ENCODE measurements around the gene GNG14. TPM values are rescaled to one million over a fixed set of nuclear protein-coding genes. Genes with fewer than 3 reads are reported as not detected.

The GNG14 gene
- total RNA-seq, 1 experiment from 2014 or later = not detected

GRCh38 chr19:12706332-12706718 is 18.5 kb downstream of the GNG14 start:
- no peak overlapping the region for H3K27ac ChIP-seq (ENCODE audit: low read depth, low read length)
- no peak overlapping the region for H3K4me2 ChIP-seq (ENCODE audit: low read length)
- intact Hi-C loops (cut with micrococcal nuclease) = no loop called here
- TF ChIP-seq JUND (IDR thresholded peaks at IDR 0.05) (no peak), FOSL1 (IDR thresholded peaks at IDR 0.05; ENCODE audit: low read depth) (no peak), EZH2phosphoT487 (IDR thresholded peaks at IDR 0.05; ENCODE audit: borderline replicate concordance) (no peak), CTCF (IDR thresholded peaks at IDR 0.05 in 2 of 3, conservative IDR thresholded peaks at IDR 0.05 in 1 of 3; ENCODE audit: borderline replicate concordance in 1 of 3, insufficient read depth in 1 of 3, low read depth in 2 of 3, low read length in 2 of 3) (no peak), YY1 (IDR thresholded peaks at IDR 0.05; ENCODE audit: extremely low read depth, insufficient replicate concordance, low read depth, low read length) (no peak), CBX3 (IDR thresholded peaks at IDR 0.05; ENCODE audit: low read depth) (no peak), SRF (IDR thresholded peaks at IDR 0.05; ENCODE audit: low read depth) (no peak), ELF1 (IDR thresholded peaks at IDR 0.05; ENCODE audit: borderline replicate concordance, low read depth) (no peak), ZBTB33 (IDR thresholded peaks at IDR 0.05; ENCODE audit: extremely low read depth, insufficient replicate concordance, low read length) (no peak), RAD21 (IDR thresholded peaks at IDR 0.05; ENCODE audit: low read depth) (no peak), ZNF274 (IDR thresholded peaks at IDR 0.05; ENCODE audit: low read depth, low read length) (no peak), ATF3 (IDR thresholded peaks at IDR 0.05) (no peak), POLR2A (IDR thresholded peaks at IDR 0.05; ENCODE audit: borderline replicate concordance, extremely low read depth, insufficient read depth, insufficient read length) (no peak), ZFX (IDR thresholded peaks at IDR 0.05) (no peak), REST (IDR thresholded peaks at IDR 0.05; ENCODE audit: low read depth) (no peak)
- no peaks in the 10 kb centered on the region for H4K20me1 ChIP-seq (ENCODE audit: insufficient read depth)
- H3K79me2 ChIP-seq (ENCODE audit: insufficient read depth, low read length) = peaks cover 16% of the 10 kb centered on the region; the same call in 1 of the 2 replicates
- no peaks in the 10 kb centered on the region for H3K9me3 ChIP-seq (ENCODE audit: control insufficient read depth in 1 of 2, insufficient read depth in 1 of 2, low read depth in 1 of 2, low read length in 2 of 2)
- POLR2A ChIA-PET = no interaction called here
- peaks cover 53 to 73% of the 10 kb centered on the region in 2 experiments for H3K36me3 ChIP-seq (ENCODE audit: control insufficient read depth in 1 of 2, insufficient read depth in 2 of 2, low read length in 2 of 2)
- H3K9me2 ChIP-seq (ENCODE audit: insufficient read depth) = no peaks in the 10 kb centered on the region
- no peak overlapping the region for H2AFZ ChIP-seq (ENCODE audit: low read depth, low read length, poor library complexity, severe bottlenecking)
- DNase-seq (ENCODE audit: low read depth, low spot score) = no peak
- no peak overlapping the region for H3K4me3 ChIP-seq (replicated peaks in 1 of 2; ENCODE audit: low read depth in 1 of 2, low read length in 2 of 2)
- H3K27me3 ChIP-seq (ENCODE audit: insufficient read depth, low read length) = no peaks in the 10 kb centered on the region
- no peak overlapping the region for H3K9ac ChIP-seq (ENCODE audit: low read length)
- CTCF ChIA-PET = no interaction called here
- RAD21 ChIA-PET (ENCODE audit: low non-redundant PET in 1 of 2, low total read pairs in 2 of 2, uncharacterized antibody in 2 of 2, unreplicated experiment in 2 of 2) = no interaction called here
- no peaks in the 10 kb centered on the region for H3K4me1 ChIP-seq (ENCODE audit: control insufficient read depth in 1 of 2, insufficient read depth in 2 of 2, low read length in 2 of 2)
- ATAC-seq = no peak
- no TSS peak for BruUV-seq (replicated peaks)
